Small intestine (tissue), 7 donors: ENCODE data around the gene OSBPL3. TPM values are rescaled to one million over a fixed set of nuclear protein-coding genes. Genes with fewer than 3 reads are reported as not detected.
A peak's percentile ranks its signal among the peaks of the same experiment; 100 is the strongest.

Experiments used
- DNase-seq, 2 donors: peaks; one replicate each; pipeline versions ENCODE4 v3.0.0 to v3.0.0-alpha.2; 2013
- FAIRE-seq: peaks from 2 replicates; lab custom pipeline; 2012; peaks lifted over from hg19 to GRCh38; lab: Jason Lieb, UNC
- H3K27ac ChIP-seq, 3 donors: one replicate each; pipeline ENCODE4 v1.5.1; 2013; ENCODE audit warnings: low read length in 2 of 3, mild to moderate bottlenecking in 2 of 3, control low read depth in 1 of 3, inconsistent platforms in 1 of 3, low read depth in 1 of 3, moderate library complexity in 1 of 3
- H3K27me3 ChIP-seq, 3 donors: one replicate each; pipeline ENCODE4 v1.6.1; 2013; ENCODE audit warnings: low read length in 3 of 3, inconsistent platforms in 1 of 3; ENCODE audit not compliant: control insufficient read depth in 3 of 3, insufficient read depth in 3 of 3
- H3K36me3 ChIP-seq, 3 donors: one replicate each; pipeline ENCODE4 v1.6.1; 2013; ENCODE audit warnings: low read length in 3 of 3, inconsistent platforms in 1 of 3, low read depth in 1 of 3, mild to moderate bottlenecking in 1 of 3, moderate library complexity in 1 of 3; ENCODE audit not compliant: control insufficient read depth in 3 of 3, insufficient read depth in 2 of 3
- H3K4me1 ChIP-seq, 3 donors: one replicate each; pipeline ENCODE4 v1.6.1; 2013; ENCODE audit warnings: low read length in 2 of 3, inconsistent platforms in 1 of 3, low read depth in 1 of 3, mild to moderate bottlenecking in 1 of 3, moderate library complexity in 1 of 3; ENCODE audit not compliant: control insufficient read depth in 3 of 3, insufficient read depth in 2 of 3
- H3K4me3 ChIP-seq, 3 donors: one replicate each; pipeline ENCODE4 v1.5.1; 2013; ENCODE audit warnings: low read length in 3 of 3, control low read depth in 1 of 3, inconsistent platforms in 1 of 3, low read depth in 1 of 3, mild to moderate bottlenecking in 1 of 3, moderate library complexity in 1 of 3
- H3K9me3 ChIP-seq, 2 donors: one replicate each; pipeline ENCODE4 v1.6.1; 2013; ENCODE audit warnings: low read depth in 1 of 2, low read length in 1 of 2; ENCODE audit not compliant: control insufficient read depth in 2 of 2, insufficient read depth in 1 of 2
- WGBS, 3 donors: extraction: QIAGEN DNeasy Blood & Tissue Kit; methylation state at CpG; one replicate each; pipeline ENCODE4 v1.1.7; 2013; 5-methylcytosine and 5-hydroxymethylcytosine counted together
- polyA plus RNA-seq, 4 donors: library from polyadenylated mRNA; stranded (reverse) in 3 of 4; unstranded in 1 of 4; fragments of 200-250 nt in 3 of 4; fragments of 120-200 nt in 1 of 4; gene quantifications; one replicate each; pipeline versions ENCODE4 v1.2.1 to v1.2.3, GENCODE V29; 2013
- donor health status: healthy with polysubstance abuse.
- donor health status: control.
- donor health status: control.
- donor health status: Bipolar disorder and iron deficiency.
- donor health status: healthy.

The OSBPL3 gene
- polyA plus RNA-seq, 4 donors: 5.0 to 25.3 (median 14.7) TPM

DNA sequence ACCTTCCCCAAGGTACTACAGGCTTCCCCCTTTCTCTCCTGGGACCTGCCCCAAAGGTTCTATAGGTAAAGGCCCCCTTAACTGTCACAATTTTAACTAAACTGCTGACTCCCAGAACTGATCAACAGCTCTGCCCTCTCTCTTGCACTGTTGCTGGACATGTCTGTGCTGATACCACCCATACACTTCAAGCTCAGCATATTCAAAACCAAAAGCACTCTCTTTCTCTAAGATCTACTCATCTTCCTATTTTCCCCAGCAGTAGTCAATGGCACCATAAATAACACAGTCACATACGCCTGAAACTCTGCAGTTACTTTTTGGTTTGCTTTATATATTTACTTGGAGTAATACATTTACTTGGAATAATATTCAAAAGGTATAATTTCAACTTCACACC, 12.3 kb downstream of the OSBPL3 start:
- Histone ChIP-seq H3K36me3 (no peaks in the 10 kb centered on the region), H3K4me1 (peaks cover 0 to 4% (median 2%) of the 10 kb centered on the region in 3 donors), H3K9me3 (no peaks in the 10 kb centered on the region), H3K27ac (no peak overlapping the region), H3K27me3 (no peaks in the 10 kb centered on the region), H3K4me3 (no peak overlapping the region)
- DNase-seq: no peak
- FAIRE-seq: no peak
- WGBS, 3 donors: 73 to 86% (median 76%) methylated on average over 1 of the region's 1 CpG

GRCh38 chr7:24966802-24967201, 13.2 kb downstream of the OSBPL3 start:
- Histone ChIP-seq H3K27ac (no peak overlapping the region), H3K4me1 (peaks cover 0 to 4% (median 2%) of the 10 kb centered on the region in 3 donors), H3K4me3 (no peak overlapping the region), H3K36me3 (no peaks in the 10 kb centered on the region), H3K9me3 (no peaks in the 10 kb centered on the region), H3K27me3 (no peaks in the 10 kb centered on the region)
- 88 to 92% (median 89%) methylated on average over 1 of the region's 1 CpG for WGBS, 3 donors
- no peak for FAIRE-seq
- DNase-seq: no peak

- Histone ChIP-seq H3K4me1 (peaks cover 0 to 4% (median 2%) of the 10 kb centered on the region in 3 donors), H3K4me3 (no peak overlapping the region), H3K27ac (peak overlapping the region in 2 of 3 donors; percentile 22 to 25), H3K27me3 (no peaks in the 10 kb centered on the region), H3K36me3 (no peaks in the 10 kb centered on the region), H3K9me3 (peaks cover 0 to 4% of the 10 kb centered on the region in 2 donors)
- DNase-seq (peak; percentile 55 to 69), FAIRE-seq (no peak)
- 27 to 42% (median 37%) methylated on average over 8 of the region's 8 CpGs for WGBS, 3 donors
Observed at GRCh38 chr7:24965831-24966708, 13.9 kb downstream of the OSBPL3 start.

DNA sequence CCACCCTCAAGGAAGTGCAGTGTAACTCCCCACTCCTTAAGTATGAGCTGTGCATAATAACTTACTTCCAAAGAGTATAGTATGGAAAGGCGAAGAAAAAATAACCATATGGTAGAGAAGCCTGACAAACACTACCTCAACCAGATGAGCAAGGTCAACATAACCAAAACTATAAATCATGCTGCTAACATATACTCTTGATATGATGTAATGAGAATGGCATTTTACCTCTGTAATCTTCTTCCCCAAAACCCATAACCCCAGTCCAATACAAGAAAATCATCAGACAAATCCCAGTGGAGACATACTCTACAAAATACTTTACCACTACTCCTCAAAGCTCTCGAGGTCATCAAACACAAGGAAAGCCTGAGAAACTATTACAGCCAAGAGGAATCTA, 15.8 kb downstream of the OSBPL3 start:
- Histone ChIP-seq H3K27me3 (no peaks in the 10 kb centered on the region), H3K27ac (no peak overlapping the region), H3K4me1 (peaks cover 0 to 4% (median 2%) of the 10 kb centered on the region in 3 donors), H3K9me3 (peaks cover 0 to 4% of the 10 kb centered on the region in 2 donors), H3K4me3 (no peak overlapping the region), H3K36me3 (no peaks in the 10 kb centered on the region)
- 91 to 95% (median 93%) methylated on average over 2 of the region's 2 CpGs for WGBS, 3 donors
- FAIRE-seq (no peak), DNase-seq (no peak)

DNA sequence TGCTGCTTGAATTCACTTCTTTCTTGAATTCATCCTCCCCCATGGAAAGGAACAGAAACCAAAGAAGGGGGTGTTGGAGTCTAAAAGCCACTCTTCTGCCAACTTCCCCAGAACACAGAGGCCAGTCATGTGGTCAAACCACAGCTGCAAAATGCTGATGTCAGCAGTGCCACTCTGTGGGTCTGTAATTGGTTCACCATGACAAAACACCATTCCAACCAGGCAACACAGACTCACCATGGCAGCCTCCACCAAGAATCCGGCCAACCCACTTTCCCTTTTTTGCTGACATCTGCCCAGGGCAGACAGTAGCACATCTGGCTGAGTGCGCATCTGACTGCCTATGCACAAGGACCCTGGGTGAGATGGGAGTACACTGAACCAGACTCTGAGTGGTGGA, 16.8 kb downstream of the OSBPL3 start:
- FAIRE-seq (no peak), DNase-seq (no peak)
- 90 to 98% (median 91%) methylated on average over 2 of the region's 2 CpGs for WGBS, 3 donors
- Histone ChIP-seq H3K4me1 (peaks cover 0 to 4% (median 2%) of the 10 kb centered on the region in 3 donors), H3K27ac (peak overlapping the region in 1 of 3 donors; percentile 24), H3K36me3 (no peaks in the 10 kb centered on the region), H3K27me3 (no peaks in the 10 kb centered on the region), H3K4me3 (no peak overlapping the region), H3K9me3 (peaks cover 0 to 4% of the 10 kb centered on the region in 2 donors)

DNA sequence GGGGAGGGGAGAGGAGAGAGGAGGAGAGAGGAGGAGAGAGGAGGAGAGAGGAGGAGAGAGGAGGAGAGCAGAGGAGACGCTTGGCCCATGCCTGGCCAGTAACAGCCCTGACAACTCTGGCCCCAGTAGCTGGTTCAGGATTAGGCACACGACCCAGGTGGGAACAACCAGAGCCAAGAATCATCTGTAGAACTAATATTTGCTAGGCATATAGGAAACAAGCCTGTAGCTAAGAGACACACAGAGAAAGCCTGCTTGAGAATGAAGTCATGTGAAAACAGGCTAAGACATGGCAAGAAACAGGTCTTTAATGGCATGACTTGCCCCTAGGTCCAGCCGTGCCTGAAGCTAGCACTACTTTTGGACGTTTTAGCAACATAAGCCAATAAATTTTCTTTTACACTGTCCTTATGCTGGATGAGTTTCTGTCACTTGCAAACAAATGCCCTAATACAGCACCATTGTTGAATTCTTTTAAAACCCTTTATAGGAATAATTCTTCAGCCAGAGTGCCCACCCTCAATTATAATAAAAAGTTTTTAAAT, 17.5 kb downstream of the OSBPL3 start:
- Histone ChIP-seq H3K27me3 (no peaks in the 10 kb centered on the region), H3K9me3 (peaks cover 0 to 4% of the 10 kb centered on the region in 2 donors), H3K27ac (no peak overlapping the region), H3K36me3 (no peaks in the 10 kb centered on the region), H3K4me1 (peaks cover 0 to 4% (median 2%) of the 10 kb centered on the region in 3 donors), H3K4me3 (no peak overlapping the region)
- DNase-seq (no peak), FAIRE-seq (no peak)
- 78 to 91% (median 81%) methylated on average over 4 of the region's 4 CpGs for WGBS, 3 donors

DNA sequence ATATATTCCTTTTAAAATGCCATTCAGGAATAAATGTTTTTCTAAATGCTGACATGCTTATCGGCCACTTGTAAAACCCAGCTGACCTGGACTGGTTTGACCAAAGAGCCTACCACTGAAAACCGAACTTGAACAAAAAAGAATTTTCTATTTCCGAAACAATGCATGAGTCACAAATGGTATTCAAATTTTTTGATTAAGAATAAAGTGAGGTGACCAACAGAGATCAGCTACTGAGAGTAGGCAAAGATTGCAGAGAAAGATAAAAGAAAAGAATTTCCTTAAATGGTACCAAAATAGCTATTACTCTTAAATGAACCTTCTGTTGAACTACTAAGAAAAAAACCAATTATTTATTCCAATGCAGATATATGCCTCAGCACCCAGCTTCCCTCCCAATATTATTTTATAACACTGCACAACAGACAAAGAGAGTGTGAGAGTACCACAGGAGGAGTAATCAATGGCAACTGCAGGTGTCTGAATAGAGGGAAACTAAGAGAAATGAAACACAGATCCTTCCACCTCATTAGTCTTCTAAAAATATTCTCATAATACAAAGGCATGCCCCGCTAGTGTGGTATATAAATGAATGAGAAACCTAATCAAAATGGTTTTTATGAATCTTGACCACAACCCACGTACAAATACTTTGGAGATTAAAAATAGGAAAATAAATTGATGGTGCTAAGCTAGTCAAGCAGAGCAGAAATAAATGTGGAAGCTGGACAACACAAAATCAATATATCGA, 20.1 kb downstream of the OSBPL3 start:
- peaks cover 0 to 4% of the 10 kb centered on the region in 2 donors for H3K9me3 ChIP-seq
- H3K27me3 ChIP-seq: no peaks in the 10 kb centered on the region
- H3K4me3 ChIP-seq: no peak overlapping the region
- FAIRE-seq: no peak
- no peak for DNase-seq
- no peaks in the 10 kb centered on the region for H3K4me1 ChIP-seq
- 91 to 97% (median 93%) methylated on average over 6 of the region's 6 CpGs for WGBS, 3 donors
- H3K36me3 ChIP-seq: no peaks in the 10 kb centered on the region
- no peak overlapping the region for H3K27ac ChIP-seq

GRCh38 chr7:24958399-24958798, 21.6 kb downstream of the OSBPL3 start:
- no peaks in the 10 kb centered on the region for H3K4me1 ChIP-seq
- H3K27me3 ChIP-seq: no peaks in the 10 kb centered on the region
- peaks cover 0 to 4% of the 10 kb centered on the region in 2 donors for H3K9me3 ChIP-seq
- no peaks in the 10 kb centered on the region for H3K36me3 ChIP-seq
- H3K27ac ChIP-seq: no peak overlapping the region
- FAIRE-seq (no peak), DNase-seq (no peak)
- H3K4me3 ChIP-seq: no peak overlapping the region
